ENCODE results near the gene KIF1A. TPM values are rescaled to one million over a fixed set of nuclear protein-coding genes. Genes with fewer than 3 reads are reported as not detected.

Gene KIF1A
- total RNA-seq, 6 experiments from 2014 or later, result not detected

DNA sequence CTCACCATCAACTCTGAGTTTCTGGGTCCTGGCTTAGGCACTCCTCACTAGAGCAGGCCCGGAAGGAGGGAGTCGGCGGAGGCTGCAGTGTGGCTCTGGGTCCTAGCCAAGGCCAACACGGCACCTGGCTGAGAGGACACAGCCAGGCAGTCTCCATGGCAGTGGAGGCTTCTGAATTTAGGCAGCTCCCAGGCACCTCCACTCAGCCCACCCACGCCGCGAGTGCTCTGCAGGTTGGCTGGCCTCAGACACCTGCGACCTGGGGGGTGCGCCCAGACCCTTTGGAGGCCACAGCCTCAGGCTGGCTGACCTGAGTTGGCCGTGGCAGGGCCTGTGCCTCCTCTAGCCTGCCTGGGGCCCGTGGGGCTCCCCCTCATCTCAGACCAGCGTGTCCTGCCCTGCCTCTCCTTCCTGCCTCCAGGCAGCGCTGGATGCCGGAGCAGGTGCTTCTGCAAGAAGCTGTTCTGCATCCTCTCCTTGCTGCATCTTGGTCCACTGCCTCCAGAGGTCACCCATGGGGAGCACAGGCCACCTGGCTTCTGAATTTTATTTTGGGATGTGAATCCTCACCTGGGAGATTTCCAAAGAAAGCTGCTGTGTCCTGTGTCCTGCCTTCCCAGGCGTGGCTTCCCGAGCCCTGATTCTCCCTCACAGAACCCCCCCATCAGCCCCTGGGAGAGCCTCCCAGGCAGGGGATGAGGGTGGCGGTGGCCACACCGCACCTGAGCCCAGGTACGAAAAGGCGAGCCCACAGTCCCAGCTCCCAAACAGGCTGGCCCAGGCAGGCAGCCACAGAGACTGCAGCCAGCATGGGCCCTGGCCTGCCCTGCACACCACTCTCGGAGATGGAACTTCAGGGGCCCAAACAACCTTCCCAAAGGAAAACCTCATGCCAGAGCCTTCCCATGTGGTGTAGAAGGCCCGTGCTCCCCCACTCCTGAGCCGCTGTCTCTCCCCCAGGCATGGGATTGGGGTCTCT lies 105.0 kb downstream of the KIF1A start:
- Mint-ChIP-seq H3K27me3 (ENCODE audit: insufficient read depth) (peaks cover 37% of the 10 kb centered on the region), H3K4me3 (no peak overlapping the region), H3K4me1 (ENCODE audit: low read depth) (no peaks in the 10 kb centered on the region), H3K27ac (no peak overlapping the region), H3K36me3 (ENCODE audit: low read depth) (no peaks in the 10 kb centered on the region), H3K9me3 (no peaks in the 10 kb centered on the region)
- DNase-seq, result no peak
- TF ChIP-seq, protein P1, sequence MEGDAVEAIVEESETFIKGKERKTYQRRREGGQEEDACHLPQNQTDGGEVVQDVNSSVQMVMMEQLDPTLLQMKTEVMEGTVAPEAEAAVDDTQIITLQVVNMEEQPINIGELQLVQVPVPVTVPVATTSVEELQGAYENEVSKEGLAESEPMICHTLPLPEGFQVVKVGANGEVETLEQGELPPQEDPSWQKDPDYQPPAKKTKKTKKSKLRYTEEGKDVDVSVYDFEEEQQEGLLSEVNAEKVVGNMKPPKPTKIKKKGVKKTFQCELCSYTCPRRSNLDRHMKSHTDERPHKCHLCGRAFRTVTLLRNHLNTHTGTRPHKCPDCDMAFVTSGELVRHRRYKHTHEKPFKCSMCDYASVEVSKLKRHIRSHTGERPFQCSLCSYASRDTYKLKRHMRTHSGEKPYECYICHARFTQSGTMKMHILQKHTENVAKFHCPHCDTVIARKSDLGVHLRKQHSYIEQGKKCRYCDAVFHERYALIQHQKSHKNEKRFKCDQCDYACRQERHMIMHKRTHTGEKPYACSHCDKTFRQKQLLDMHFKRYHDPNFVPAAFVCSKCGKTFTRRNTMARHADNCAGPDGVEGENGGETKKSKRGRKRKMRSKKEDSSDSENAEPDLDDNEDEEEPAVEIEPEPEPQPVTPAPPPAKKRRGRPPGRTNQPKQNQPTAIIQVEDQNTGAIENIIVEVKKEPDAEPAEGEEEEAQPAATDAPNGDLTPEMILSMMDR (IDR thresholded peaks at IDR 0.05), result peak; percentile 10; the same call in 1 of the 2 replicates

DNA sequence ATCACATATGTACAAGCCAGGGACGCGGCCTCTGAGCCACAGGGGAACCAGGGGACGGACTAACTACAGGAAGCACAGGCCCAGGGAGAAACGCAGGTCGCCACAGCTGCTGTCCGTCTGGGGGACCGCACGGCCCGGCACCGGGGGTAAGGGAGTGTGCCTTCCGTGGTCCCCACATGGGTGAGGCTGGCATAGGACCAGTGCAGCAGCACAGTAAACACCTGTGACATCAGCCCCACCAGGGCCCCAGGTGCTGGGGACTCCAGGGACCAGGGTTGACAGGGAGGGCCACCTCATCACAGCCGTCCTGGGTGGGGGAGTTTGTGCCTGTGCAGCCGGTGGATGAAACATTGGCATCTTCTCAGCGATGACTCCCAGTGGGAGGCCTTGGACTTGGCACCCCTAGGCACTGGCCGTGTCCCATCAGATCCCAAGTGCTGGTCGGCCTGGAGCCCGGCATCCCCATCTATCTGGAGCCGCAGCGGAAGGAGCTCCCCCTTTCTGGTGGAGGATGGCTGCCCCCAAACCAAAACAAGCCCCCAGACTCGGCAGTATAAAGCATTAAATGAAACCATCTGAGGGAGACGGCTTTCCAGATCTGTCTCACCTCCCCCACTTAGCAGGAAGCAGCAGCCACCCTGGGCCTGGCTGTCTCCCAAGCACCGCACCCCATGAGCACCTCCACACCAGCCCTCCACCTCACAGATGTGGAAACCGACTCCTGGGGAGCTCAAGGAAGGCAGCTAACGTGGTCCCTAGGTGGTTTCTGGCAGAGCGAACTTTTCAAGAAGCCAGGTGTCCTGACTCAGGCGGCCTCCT lies 105.9 kb downstream of the KIF1A start:
- H3K9me3 Mint-ChIP-seq, result no peaks in the 10 kb centered on the region
- no peak overlapping the region for H3K4me3 Mint-ChIP-seq
- no peaks in the 10 kb centered on the region for H3K36me3 Mint-ChIP-seq (ENCODE audit: low read depth)
- peaks cover 39% of the 10 kb centered on the region for H3K27me3 Mint-ChIP-seq (ENCODE audit: insufficient read depth)
- H3K4me1 Mint-ChIP-seq (ENCODE audit: low read depth), result no peaks in the 10 kb centered on the region
- TF ChIP-seq, protein P1 (IDR thresholded peaks at IDR 0.05), result no peak
- H3K27ac Mint-ChIP-seq, result no peak overlapping the region
- no peak for DNase-seq

DNA sequence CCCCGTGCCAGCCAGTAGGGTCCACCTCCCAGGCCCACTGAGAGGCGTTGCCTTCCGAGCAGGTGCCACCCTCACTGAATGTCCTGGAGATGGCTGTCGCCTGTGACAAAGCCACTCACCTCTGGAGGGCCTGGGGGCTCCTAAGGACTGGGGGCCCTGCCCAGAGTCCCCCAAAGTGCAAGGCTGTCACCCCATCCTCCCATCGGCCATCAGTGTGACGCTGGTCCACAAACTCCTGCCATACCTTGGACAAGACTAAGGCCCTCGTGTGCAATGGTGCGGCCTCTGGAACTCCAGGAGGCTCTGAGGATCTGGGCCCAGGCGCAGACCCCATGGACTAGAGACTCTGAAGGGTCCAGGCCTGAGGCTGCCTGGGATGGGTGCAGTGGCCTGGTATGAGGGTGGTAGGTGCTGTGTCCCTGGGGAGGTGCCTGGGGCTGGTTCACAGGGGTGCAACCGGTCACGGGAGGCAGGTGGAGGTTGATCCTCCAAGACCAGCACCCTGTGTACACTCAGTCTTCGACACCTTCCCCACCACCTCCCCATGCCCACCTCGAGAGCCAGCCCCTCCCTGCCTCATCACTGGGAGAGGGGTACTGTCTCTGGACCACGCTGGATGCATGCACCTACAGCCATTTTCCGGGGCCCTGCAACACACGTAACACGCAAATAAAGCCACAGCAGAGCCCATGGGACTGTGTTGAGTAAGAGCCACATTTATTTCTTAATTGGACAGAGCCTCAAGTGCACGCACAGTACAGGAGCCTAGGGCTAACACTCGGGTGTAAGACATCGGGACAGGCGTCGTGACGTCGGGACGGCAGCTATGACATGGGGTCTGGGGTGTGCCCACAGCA lies 106.7 kb downstream of the KIF1A start:
- DNase-seq, result no peak
- no peak overlapping the region for H3K4me3 Mint-ChIP-seq
- no peaks in the 10 kb centered on the region for H3K9me3 Mint-ChIP-seq
- peaks cover 46% of the 10 kb centered on the region for H3K27me3 Mint-ChIP-seq (ENCODE audit: insufficient read depth)
- H3K27ac Mint-ChIP-seq, result no peak overlapping the region
- TF ChIP-seq, protein P1 (IDR thresholded peaks at IDR 0.05), result no peak
- H3K4me1 Mint-ChIP-seq (ENCODE audit: low read depth), result no peaks in the 10 kb centered on the region
- no peaks in the 10 kb centered on the region for H3K36me3 Mint-ChIP-seq (ENCODE audit: low read depth)

DNA sequence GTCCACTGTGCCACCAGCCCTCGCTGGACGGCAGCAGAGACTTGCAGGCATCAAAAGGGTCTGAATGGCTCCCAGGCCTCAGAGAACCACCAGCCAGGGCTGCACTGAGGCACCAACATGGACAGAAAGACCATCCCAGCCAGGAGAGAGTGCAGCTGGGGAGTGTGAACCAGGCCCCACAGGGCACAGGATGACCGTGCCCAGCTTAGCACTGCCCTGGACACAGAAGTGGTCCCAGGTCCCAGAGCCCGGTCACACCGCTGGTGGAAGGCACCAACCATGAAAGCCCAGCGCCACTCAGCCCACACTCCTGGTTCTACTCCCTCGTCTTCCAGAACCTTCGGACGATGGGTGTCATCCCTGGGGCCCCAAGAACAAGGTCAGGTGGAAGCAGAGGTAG lies 107.9 kb downstream of the KIF1A start:
- Mint-ChIP-seq H3K27me3 (ENCODE audit: insufficient read depth) (peaks cover 53% of the 10 kb centered on the region), H3K27ac (no peak overlapping the region), H3K36me3 (ENCODE audit: low read depth) (no peaks in the 10 kb centered on the region), H3K4me3 (no peak overlapping the region), H3K4me1 (ENCODE audit: low read depth) (no peaks in the 10 kb centered on the region), H3K9me3 (no peaks in the 10 kb centered on the region)
- DNase-seq, result no peak
- TF ChIP-seq, protein P1 (IDR thresholded peaks at IDR 0.05), result no peak

DNA sequence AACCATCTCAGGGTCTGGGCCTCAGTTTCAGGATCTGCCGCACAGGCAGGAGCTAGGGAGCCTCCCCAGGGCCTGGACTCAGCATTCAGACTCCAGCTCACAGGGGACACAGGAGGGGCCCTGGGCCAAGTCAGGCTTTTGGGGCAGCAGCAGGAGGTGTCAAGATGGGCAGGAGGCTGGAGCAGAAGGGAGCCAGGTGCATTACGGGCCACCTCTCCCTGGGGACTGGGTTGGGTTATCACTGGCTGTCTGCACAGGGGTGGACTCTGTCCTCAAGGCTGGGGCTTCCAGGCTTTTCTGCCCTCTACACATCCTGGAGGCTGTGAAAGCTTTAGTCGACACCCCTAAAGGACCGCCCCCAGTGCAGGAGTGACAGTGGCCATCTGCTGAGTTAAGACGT lies 108.3 kb downstream of the KIF1A start:
- Mint-ChIP-seq H3K9me3 (no peaks in the 10 kb centered on the region), H3K27me3 (ENCODE audit: insufficient read depth) (peaks cover 54% of the 10 kb centered on the region), H3K4me1 (ENCODE audit: low read depth) (no peaks in the 10 kb centered on the region), H3K27ac (no peak overlapping the region), H3K36me3 (ENCODE audit: low read depth) (no peaks in the 10 kb centered on the region), H3K4me3 (no peak overlapping the region)
- no peak for DNase-seq
- TF ChIP-seq, protein P1 (IDR thresholded peaks at IDR 0.05), result no peak
